H1 (cell line): Measurements from ENCODE around the gene FOXJ2. TPM values are rescaled to one million over a fixed set of nuclear protein-coding genes. Genes with fewer than 3 reads are reported as not detected.

Experiments
- EGR1 ChIP-seq: IDR thresholded peaks from 2 replicates; pipeline ENCODE4 v1.6.1; 2011; ENCODE audit warnings: low read depth, low read length, borderline replicate concordance
- KDM5A ChIP-seq: fragments of 200-600 bp; IDR thresholded peaks from 2 replicates; pipeline ENCODE4 v1.7.1; 2012; ENCODE audit warnings: mild to moderate bottlenecking, low read length, inconsistent platforms, mixed read lengths
- RAD21 ChIP-seq, 2 experiments: IDR thresholded peaks in 1 of 2; conservative IDR thresholded peaks in 1 of 2; 2 replicates each; pipeline ENCODE4 v1.6.1; 2011; ENCODE audit warnings: low read depth in 2 of 2, low read length in 2 of 2, improper control_type of control experiment in 1 of 2, inconsistent platforms in 1 of 2, mild to moderate bottlenecking in 1 of 2, moderate library complexity in 1 of 2
- SP1 ChIP-seq: IDR thresholded peaks from 2 replicates; pipeline ENCODE4 v1.6.1; 2011; ENCODE audit warnings: low read depth, low read length
- YY1 ChIP-seq: IDR thresholded peaks from 2 replicates; pipeline ENCODE4 v1.6.1; 2011; ENCODE audit warnings: low read depth, mild to moderate bottlenecking, low read length
- polyA plus RNA-seq, 7 experiments: library from polyadenylated mRNA; depleted of rRNA in 3 of 7; stranded (reverse) in 5 of 7; unstranded in 2 of 7; fragments of >200 nt in 5 of 7; fragments of 200-250 nt in 2 of 7; gene quantifications; 1 replicate in 5 of 7; 2 replicates in 1 of 7; 4 replicates in 1 of 7; pipeline versions ENCODE4 v1.2.1 to v1.2.3, GENCODE V29; 2011 to 2013; ENCODE audit warnings: missing spikeins in 2 of 7, mixed read lengths in 2 of 7
- total RNA-seq: library from RNA; stranded (reverse); fragmentation: NEBNext Ultra II Directional; extraction: Animal tissue kit (Norgen Biotek cat#: 25700); gene quantifications from 2 replicates; pipeline ENCODE4 v1.2.1, GENCODE V29; 2021
- TF ChIP-seq, protein P1 (sequence below): IDR thresholded peaks from 2 replicates; pipeline ENCODE4 v1.6.1; 2011; ENCODE audit warnings: low read length, improper control_type of control experiment

Gene FOXJ2
- total and polyA plus RNA-seq, 2 of the 8 experiments (the other 6 are each of a cell fraction or from before 2014, with no cell fraction given) = 4.2 to 9.3 TPM

DNA sequence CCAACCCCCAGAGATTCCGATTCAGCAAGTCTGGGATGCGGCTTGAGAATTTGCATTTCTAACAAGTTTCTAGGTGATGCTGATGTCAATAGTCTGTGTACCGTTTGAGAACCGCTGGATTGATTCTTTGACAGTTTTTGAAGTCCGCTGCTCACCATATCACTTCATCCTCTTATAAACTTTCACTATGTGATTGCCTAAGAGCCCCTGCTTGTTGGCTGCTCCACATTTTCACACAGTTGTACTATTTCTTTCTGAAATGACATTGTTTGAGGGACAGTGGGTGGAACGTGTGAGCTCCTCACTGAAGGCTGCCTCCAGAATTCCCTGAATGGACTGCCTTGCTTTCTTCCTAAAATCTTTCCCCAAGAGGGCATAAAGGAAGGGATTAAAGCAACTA, 26.0 kb downstream of the FOXJ2 start (continued):
- no peak for TF ChIP-seq RAD21 (IDR thresholded peaks at IDR 0.05 in 1 of 2, conservative IDR thresholded peaks at IDR 0.05 in 1 of 2; ENCODE audit: low read depth in 2 of 2, low read length in 2 of 2)
- no peak for TF ChIP-seq SP1
- TF ChIP-seq KDM5A = no peak
- TF ChIP-seq, protein P1, sequence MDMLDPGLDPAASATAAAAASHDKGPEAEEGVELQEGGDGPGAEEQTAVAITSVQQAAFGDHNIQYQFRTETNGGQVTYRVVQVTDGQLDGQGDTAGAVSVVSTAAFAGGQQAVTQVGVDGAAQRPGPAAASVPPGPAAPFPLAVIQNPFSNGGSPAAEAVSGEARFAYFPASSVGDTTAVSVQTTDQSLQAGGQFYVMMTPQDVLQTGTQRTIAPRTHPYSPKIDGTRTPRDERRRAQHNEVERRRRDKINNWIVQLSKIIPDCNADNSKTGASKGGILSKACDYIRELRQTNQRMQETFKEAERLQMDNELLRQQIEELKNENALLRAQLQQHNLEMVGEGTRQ = no peak
- TF ChIP-seq EGR1 = no peak
- TF ChIP-seq YY1 = no peak
